Cardiac muscle cell (in vitro differentiated cells and primary cell): ENCODE results near the gene TSEN2. TPM values are rescaled to one million over a fixed set of nuclear protein-coding genes. Genes with fewer than 3 reads are reported as not detected.
A peak's percentile ranks its signal among the peaks of the same experiment; 100 is the strongest.

ENCODE experiments used
- DNase-seq, 2 donors: peaks; one replicate each; pipeline versions ENCODE4 v3.0.0 to v3.0.0-alpha.2; 2010 to 2017; ENCODE audit warnings: low read depth in 1 of 2, low spot score in 1 of 2
- H3K27ac ChIP-seq: fragments of 200-600 bp; sonication (generic); 2 replicates; pipeline ENCODE4 v1.5.1; 2016
- H3K27me3 ChIP-seq: fragments of 200-600 bp; sonication (generic); 2 replicates; pipeline ENCODE4 v1.6.0; 2016; ENCODE audit warnings: control low read depth
- H3K36me3 ChIP-seq: fragments of 200-600 bp; sonication (generic); 2 replicates; pipeline ENCODE4 v1.5.1; 2016; ENCODE audit warnings: control low read depth
- H3K4me1 ChIP-seq: fragments of 200-600 bp; sonication (generic); 2 replicates; pipeline ENCODE4 v1.8.1; 2017; ENCODE audit warnings: low read depth, mild to moderate bottlenecking, mixed run types
- H3K4me3 ChIP-seq: fragments of 200-600 bp; sonication (generic); 2 replicates; pipeline ENCODE4 v1.5.1; 2016; ENCODE audit warnings: mild to moderate bottlenecking
- H3K9me3 ChIP-seq: fragments of 200-600 bp; sonication (generic); 2 replicates; pipeline ENCODE4 v1.5.1; 2017; ENCODE audit warnings: low read depth, mild to moderate bottlenecking, control low read depth
- CTCF ChIP-seq: IDR thresholded peaks from 2 replicates; pipeline ENCODE4 v1.5.1; 2012; ENCODE audit warnings: low read depth, mild to moderate bottlenecking, low read length
- polyA plus RNA-seq: library from polyadenylated mRNA; unstranded; fragments of >200 nt; fragmentation: Nextera tagmentation; extraction: Ambion mirVana; gene quantifications from 2 replicates; pipeline ENCODE4 v1.2.1, GENCODE V29; 2016
- total RNA-seq: library from RNA; depleted of rRNA; stranded (reverse); fragments of >200 nt; gene quantifications from 2 replicates; pipeline ENCODE4 v1.2.3, GENCODE V29; 2016

The TSEN2 gene
- total and polyA plus RNA-seq, 2 experiments from 2014 or later: 24.4 to 25.7 TPM

GRCh38 chr3:12508291-12508700 lies 24.0 kb downstream of the TSEN2 start:
- Histone ChIP-seq H3K4me1 (no peaks in the 10 kb centered on the region), H3K4me3 (no peak overlapping the region), H3K36me3 (peaks cover 19% of the 10 kb centered on the region), H3K27me3 (no peaks in the 10 kb centered on the region), H3K27ac (peak overlapping the region; percentile 41), H3K9me3 (no peaks in the 10 kb centered on the region)
- no peak for TF ChIP-seq CTCF
- DNase-seq: peak in 1 of 2 donors; percentile 95

- no peaks in the 10 kb centered on the region for H3K9me3 ChIP-seq
- peaks cover 8% of the 10 kb centered on the region for H3K36me3 ChIP-seq
- no peak overlapping the region for H3K27ac ChIP-seq
- DNase-seq: no peak
- TF ChIP-seq CTCF: no peak
- peaks cover 8% of the 10 kb centered on the region for H3K4me1 ChIP-seq
- no peak overlapping the region for H3K4me3 ChIP-seq
- no peaks in the 10 kb centered on the region for H3K27me3 ChIP-seq
Observed at GRCh38 chr3:12509466-12509865, 25.2 kb downstream of the TSEN2 start.

GRCh38 chr3:12512534-12513118 lies 28.3 kb downstream of the TSEN2 start:
- DNase-seq: no peak
- no peak for TF ChIP-seq CTCF
- H3K36me3 ChIP-seq: no peaks in the 10 kb centered on the region
- no peaks in the 10 kb centered on the region for H3K27me3 ChIP-seq
- peaks cover 15% of the 10 kb centered on the region for H3K4me1 ChIP-seq
- no peak overlapping the region for H3K4me3 ChIP-seq
- H3K27ac ChIP-seq: no peak overlapping the region
- no peaks in the 10 kb centered on the region for H3K9me3 ChIP-seq

- peaks cover 26% of the 10 kb centered on the region for H3K4me1 ChIP-seq
Observed at GRCh38 chr3:12513694-12514446, 29.6 kb downstream of the TSEN2 start.

GRCh38 chr3:12515631-12516030 lies 31.4 kb downstream of the TSEN2 start:
- H3K36me3 ChIP-seq: no peaks in the 10 kb centered on the region
- no peaks in the 10 kb centered on the region for H3K9me3 ChIP-seq
- H3K4me3 ChIP-seq: no peak overlapping the region
- no peak for TF ChIP-seq CTCF
- H3K4me1 ChIP-seq: peaks cover 26% of the 10 kb centered on the region
- no peak overlapping the region for H3K27ac ChIP-seq
- DNase-seq: no peak
- H3K27me3 ChIP-seq: no peaks in the 10 kb centered on the region

More at GRCh38 chr3:12513694-12514446, 29.6 kb downstream of the TSEN2 start:
- no peaks in the 10 kb centered on the region for H3K36me3 ChIP-seq
- no peak for DNase-seq
- TF ChIP-seq CTCF: no peak
- peak overlapping the region; percentile 71 for H3K27ac ChIP-seq
- no peak overlapping the region for H3K4me3 ChIP-seq
- no peaks in the 10 kb centered on the region for H3K27me3 ChIP-seq
- no peaks in the 10 kb centered on the region for H3K9me3 ChIP-seq
